Putamen (tissue), 1 donor: Measurements from ENCODE around the gene ZBTB1.
A peak's percentile ranks its signal among the peaks of the same experiment; 100 is the strongest.
"Not testable (repeated sequence)": the region's sequence is repeated elsewhere in the genome, so short reads cannot be mapped to it uniquely, and the experiment has no call there.

Experiments used
- DNase-seq: peaks from one replicate; pipeline ENCODE4 v3.0.0-alpha.2; 2016; ENCODE audit warnings: low spot score

ZBTB1 gene

DNA sequence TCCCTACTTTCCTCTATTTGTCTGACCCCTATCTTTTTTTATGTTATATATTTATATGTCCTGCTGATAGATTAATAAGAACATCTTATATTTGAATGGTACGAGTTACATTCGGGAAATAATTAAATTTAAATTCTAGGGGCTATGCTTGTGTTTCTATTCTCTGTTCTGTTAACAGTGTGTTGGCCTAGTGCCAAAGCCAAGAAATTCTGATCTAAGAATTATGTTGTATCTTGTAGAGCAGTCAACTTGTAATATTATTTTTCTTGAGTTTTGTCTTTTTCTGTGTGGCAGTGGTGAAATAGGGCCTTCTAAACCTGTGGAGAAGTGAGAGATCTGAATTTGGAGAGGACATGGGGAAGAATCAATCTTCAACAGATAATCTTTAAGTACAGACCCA lies 27.0 kb downstream of the ZBTB1 start:
- DNase-seq = no peak

DNA sequence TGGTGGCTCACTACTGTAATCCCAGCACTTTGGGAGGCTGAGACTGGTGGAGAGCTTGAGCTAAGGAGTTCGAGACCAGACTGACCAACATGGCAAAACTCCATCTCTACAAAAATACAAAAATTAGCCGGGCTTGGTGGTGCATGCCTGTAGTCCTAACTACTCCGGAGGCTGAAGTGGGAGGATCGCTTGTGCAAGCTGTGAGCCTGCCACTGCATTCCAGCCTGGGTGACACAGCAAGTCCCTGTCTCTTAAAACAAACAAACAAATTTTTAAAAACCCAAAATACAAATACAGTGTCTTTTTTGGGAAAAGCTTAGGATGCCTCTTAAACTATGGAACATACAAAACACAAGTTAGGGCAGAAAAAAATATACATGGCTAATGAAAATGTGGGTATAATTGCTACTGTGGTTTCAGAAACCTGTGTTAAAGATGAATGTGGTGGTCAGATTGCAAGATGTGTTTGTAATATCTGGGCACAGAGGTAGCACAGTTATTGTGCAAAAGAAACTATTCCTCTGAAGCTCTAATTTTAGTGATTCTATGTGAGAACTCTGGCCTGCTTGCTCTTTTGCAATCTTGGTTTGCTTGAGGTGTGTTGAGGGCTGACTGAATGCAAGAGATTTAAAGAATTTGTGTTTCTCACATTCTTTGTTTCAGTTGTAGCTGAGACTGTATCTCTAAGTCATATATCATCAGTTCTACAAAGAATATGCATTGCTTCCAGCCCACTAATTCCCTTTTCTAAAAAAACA lies 32.1 kb downstream of the ZBTB1 start:
- no peak for DNase-seq

DNA sequence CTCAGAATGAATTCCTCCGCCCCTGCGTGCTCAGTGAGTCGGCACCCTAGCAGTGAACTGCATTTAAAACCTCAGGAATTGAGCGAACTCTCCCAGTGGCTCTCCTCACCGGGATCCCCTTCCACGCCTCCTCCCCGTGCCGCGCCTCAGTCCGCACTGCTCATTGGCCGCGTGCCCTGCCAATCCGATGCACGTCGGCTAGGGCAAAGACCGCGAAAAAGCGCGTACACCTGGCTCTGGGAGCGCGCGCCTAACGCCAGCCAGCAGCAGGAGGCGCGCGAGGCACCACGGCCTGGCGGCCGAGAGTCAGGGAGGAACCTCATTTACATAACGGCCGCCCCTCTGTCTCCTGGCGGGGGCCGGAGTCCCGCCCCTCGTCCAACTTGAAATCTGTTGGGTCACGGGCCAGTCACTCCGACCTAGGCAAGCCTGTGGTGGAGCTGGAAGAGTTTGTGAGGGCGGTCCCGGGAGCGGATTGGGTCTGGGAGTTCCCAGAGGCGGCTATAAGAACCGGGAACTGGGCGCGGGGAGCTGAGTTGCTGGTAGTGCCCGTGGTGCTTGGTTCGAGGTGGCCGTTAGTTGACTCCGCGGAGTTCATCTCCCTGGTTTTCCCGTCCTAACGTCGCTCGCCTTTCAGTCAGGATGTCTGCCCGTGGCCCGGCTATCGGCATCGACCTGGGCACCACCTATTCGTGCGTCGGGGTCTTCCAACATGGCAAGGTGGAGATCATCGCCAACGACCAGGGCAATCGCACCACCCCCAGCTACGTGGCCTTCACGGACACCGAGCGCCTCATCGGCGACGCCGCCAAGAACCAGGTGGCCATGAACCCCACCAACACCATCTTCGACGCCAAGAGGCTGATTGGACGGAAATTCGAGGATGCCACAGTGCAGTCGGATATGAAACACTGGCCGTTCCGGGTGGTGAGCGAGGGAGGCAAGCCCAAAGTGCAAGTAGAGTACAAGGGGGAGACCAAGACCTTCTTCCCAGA lies 35.9 kb downstream of the ZBTB1 start, which contains the start of gene HSPA2:
TSS of gene HSPA2 (plus strand) at position 534 of the 995 bp plus-strand sequence. CDS start at position 643, 109 bp downstream.
- DNase-seq = peak; percentile 99

DNA sequence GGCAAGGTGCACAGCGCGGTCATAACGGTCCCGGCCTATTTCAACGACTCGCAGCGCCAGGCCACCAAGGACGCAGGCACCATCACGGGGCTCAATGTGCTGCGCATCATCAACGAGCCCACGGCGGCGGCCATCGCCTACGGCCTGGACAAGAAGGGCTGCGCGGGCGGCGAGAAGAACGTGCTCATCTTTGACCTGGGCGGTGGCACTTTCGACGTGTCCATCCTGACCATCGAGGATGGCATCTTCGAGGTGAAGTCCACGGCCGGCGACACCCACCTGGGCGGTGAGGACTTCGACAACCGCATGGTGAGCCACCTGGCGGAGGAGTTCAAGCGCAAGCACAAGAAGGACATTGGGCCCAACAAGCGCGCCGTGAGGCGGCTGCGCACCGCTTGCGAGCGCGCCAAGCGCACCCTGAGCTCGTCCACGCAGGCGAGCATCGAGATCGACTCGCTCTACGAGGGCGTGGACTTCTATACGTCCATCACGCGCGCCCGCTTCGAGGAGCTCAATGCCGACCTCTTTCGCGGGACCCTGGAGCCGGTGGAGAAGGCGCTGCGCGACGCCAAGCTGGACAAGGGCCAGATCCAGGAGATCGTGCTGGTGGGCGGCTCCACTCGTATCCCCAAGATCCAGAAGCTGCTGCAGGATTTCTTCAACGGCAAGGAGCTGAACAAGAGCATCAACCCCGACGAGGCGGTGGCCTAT lies 36.8 kb downstream of the ZBTB1 start:
- DNase-seq = no peak

DNA sequence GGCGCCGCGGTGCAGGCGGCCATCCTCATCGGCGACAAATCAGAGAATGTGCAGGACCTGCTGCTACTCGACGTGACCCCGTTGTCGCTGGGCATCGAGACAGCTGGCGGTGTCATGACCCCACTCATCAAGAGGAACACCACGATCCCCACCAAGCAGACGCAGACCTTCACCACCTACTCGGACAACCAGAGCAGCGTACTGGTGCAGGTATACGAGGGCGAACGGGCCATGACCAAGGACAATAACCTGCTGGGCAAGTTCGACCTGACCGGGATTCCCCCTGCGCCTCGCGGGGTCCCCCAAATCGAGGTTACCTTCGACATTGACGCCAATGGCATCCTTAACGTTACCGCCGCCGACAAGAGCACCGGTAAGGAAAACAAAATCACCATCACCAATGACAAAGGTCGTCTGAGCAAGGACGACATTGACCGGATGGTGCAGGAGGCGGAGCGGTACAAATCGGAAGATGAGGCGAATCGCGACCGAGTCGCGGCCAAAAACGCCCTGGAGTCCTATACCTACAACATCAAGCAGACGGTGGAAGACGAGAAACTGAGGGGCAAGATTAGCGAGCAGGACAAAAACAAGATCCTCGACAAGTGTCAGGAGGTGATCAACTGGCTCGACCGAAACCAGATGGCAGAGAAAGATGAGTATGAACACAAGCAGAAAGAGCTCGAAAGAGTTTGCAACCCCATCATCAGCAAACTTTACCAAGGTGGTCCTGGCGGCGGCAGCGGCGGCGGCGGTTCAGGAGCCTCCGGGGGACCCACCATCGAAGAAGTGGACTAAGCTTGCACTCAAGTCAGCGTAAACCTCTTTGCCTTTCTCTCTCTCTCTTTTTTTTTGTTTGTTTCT lies 37.6 kb downstream of the ZBTB1 start:
- DNase-seq = no peak

DNA sequence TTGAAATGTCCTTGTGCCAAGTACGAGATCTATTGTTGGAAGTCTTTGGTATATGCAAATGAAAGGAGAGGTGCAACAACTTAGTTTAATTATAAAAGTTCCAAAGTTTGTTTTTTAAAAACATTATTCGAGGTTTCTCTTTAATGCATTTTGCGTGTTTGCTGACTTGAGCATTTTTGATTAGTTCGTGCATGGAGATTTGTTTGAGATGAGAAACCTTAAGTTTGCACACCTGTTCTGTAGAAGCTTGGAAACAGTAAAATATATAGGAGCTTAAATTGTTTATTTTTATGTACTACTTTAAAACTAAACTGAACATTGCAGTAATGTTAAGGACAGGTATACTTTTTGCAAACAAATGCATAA lies 38.2 kb downstream of the ZBTB1 start:
- DNase-seq = no peak

DNA sequence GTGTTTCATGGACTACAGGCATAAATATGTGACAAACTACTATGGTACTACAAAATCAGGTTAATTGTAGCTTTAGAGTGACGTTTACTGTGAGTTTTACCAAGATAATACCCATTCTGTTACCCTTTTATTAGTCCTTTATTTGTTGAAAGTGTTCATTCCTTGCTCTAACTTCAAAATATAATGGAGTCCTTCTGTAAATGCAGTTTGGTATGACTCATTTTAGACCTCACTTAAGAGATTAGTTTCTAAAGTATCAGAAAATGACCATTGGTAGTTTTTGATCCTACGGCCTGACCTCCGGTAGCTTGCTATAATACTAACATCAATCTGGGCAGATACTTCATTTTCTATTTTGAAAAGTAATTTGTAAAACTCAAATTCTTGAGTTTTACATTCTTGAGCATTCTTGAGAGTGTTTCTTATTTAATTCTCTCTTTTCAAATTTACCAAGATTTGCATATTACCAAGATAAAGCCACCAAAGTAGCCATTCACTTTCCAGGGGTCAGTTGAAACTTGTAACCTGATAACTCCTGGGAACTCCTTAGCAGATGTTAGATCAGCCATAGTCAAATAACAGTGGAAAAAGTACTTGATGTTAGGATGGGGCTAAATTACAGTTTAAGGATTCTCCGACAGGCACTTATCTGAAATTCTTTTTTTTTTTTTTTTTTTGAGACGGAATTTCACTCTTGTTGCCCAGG lies 40.2 kb downstream of the ZBTB1 start:
- DNase-seq = no peak

DNA sequence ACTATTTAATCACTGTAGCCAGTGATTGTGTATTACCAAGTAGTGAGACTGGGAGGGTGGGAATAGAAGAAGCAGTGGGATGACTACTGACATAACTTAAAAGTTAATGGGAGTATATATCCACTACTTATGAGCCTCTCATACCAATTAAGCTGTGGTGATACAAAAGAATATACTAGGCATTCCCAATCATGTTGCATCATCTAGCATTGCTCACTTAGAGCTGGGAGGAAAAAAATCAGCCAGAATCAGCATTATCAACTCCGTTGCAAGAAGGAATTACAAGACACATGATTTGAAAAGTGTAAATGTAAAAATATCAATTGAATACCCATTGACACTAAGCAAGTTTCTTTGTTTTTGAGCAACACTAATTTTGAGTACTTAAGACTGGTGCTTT lies 44.4 kb downstream of the ZBTB1 start:
- no peak for DNase-seq

DNA sequence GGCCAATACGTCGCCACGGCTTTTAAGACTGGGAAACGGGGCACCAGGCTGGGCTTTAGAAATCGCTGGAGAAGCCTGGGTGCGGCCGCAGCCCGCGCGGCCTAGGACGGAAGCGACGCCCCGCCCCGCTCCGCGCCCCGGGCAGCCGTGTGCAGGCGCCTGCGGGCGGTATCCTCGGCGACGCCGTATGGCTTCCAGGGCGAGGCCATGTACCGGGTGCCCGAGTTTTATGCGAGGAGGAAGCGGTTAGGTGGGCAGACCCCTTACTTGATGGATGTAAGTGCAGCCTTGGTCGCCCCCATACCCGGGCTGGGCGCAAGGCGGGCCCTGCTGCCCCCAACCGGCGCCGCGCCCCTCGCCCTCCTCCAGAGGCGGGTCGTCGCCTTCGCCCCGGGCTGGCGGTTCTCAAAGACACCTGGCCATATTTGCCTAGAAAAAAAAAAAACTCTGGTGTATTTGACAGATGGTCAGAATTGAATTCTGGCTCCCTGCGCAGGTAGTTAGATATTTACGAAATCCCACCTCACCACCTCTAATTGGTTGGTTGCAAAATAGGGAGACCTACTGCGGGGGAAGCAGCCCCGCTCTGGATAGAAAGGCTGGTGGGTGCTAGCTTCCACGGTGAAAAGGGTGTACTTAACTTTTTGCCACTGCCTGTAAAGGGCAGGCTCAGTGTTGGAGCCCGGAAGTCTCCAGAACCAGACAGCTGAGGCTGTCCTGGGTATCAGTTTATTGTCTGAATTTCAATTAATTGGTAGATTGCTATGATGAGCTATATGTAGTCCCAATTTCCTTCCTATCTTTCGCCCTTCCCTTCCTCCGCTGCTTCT lies 45.4 kb downstream of the ZBTB1 start, which contains the start of gene PPP1R36:
TSS of gene PPP1R36 (plus strand) at position 171 of the 830 bp plus-strand sequence. CDS start at position 208, 37 bp downstream.
- DNase-seq = no peak

DNA sequence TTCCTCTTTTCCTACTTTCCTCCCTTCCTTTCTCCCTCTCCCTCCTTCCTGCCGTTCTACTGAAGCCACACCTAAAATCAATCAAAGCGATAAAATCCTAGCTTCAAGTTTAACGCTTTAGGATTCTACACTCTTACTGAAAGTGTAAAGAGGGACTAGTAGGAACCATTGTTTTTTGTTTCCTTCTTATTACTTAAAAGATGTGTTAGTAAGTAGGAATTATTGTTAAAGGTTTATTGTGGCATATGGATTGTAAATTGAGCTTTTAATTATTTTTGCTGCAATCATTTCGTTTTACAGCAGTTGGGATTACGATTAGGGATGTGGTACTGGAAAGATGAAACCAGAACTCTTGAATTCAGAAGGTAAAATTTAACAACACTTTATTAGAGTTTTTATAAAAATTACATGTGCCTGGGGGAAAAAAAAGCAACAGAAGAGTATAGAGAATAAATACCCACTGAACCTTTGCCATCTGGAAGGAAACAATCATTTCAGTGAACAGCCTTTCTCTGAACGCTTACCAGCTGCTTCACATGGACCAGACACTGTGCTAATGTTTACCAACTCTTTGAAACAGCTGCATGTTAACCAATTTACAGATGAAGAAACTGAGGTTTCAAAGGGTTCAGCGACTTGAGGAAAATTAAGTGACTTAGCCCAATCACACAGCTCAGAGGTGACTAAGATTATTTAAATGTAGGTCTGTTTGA lies 46.2 kb downstream of the ZBTB1 start:
- no peak for DNase-seq

DNA sequence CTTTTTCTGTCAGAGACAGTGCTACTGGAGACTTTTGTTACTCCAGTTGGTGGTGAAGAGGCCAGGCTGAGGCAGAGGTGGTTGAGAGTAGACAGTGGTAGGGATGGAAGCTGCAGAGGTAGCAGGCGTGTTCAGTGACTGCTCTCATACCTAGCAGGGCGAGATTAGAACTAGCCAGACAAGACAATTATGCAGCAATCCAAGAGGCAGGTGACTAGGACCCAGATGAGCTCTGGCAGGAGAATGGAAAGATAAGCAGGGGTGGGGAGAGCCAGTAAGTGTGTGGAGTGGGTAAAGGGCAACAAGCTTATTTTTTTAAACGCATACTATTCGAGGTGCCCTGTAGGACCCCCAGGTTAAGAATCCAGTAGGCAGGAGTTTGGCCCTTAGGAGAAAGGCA lies 50.0 kb downstream of the ZBTB1 start:
- DNase-seq = no peak

DNA sequence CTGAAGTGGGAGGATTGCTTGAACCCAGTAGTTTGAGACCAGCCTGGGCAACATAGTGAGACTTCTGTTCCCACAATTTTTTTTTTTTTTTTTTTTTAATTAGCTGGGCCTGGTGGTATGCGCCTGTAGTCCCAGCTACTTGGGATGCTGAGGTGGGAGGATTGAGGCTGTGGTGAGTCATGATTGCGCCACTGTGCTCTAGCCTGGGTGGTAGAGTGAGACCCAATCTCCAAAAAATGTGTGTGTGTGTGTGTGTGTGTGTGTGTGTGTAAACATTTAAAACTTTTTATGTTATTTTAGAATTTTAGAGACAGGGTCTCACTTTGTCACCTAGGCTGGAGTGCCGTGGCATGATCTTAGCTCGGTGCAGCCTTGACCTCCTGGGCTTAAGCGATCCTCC lies 52.0 kb downstream of the ZBTB1 start:
- DNase-seq = no peak

DNA sequence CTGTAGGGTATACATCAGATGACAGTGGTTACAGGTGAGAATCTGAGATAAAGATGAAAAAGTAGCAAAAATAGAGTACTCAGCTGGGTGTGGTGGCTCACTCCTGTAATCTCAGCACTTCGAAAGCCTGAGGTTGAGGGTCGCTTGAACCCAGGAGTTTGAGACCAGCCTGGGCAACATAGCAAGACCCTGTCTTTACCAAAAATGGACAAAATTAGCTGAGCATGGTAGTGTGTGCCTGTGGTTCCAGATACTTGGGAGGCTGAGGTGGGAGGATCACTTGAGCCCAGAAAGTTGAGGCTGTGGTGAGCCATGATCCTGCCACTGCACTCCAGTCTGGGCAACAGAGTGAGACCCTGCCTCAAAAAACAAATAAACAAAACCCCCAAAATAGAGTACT lies 53.6 kb downstream of the ZBTB1 start:
- not testable (repeated sequence) for DNase-seq

DNA sequence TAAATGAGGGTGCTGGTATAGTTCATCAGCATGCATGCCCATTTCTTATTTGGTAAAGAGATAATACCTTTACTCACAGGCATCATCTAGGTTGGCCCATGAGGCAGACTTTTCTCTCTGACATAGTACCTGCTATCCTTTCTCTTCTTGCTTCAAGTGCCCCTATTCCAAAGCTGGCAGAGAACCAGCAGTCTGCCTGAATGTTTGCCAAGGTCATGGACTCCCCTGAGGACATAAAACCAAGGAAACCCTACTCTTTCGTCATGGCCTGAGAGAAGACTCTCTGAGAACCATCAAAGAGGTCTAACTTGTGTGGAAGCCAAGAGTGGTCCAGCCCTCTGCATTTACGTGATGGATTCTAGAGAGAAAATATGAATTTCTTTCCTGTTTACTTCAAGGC lies 57.1 kb downstream of the ZBTB1 start:
- DNase-seq = no peak

DNA sequence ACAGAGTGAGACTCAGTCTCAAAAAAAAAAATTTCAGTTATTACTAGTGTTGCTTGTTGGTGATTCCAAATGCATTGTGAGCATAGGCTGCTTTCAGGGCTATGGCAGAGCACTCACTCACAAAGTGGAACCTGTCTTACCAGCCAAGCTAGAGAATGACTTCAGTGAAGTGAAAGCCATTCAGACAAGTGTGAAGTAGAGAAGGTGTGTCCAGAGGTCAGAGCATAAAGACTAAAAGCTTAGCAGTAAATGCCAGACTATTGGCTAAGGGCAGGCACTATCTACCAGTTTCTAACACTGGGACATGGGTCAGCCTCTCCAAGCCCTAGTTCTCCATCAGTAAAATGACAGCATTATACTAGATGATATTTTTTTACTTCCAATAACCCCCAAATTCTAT lies 57.9 kb downstream of the ZBTB1 start:
- no peak for DNase-seq

DNA sequence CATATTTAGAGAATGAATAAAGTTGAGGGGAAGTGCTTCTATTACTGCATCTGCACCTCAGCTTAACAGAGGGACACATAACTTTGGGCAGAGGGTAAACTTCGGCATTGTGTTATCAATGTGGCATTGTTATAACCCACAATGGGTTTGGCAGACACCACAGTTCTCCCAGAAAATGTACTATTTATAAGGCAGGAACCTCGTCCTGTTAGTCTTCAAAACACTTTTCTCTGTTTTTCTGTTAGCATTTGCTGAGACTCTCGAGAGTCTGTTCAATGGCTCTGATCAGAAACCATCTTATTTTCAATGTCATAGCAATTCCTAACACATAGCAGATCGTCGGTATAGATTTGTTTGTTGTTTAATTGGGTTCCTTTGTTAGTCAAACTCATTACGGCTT lies 59.1 kb downstream of the ZBTB1 start:
- peak; percentile 62 for DNase-seq

DNA sequence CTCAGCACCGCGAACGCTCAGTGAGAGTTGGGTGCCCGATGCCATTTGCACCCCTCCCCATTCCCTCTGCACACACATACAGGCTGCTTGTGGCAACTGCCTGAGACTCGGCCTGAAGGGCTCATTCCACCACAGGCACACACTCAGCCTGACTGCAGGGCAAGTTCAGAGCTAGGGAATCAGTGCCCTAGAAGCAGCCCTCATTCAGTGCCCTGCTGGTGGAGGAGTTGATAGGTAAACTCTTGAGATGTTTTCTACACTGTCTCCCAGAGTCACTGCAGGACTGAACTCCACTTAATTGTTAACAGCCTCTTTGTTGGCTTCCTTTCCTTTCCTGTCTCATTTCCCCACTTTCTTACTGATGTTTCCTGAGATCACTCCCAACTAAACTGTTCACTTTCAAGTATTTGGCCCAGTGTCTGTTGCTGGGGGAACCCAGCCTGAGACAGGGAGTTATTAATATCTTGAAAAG lies 62.1 kb downstream of the ZBTB1 start:
- DNase-seq = no peak

DNA sequence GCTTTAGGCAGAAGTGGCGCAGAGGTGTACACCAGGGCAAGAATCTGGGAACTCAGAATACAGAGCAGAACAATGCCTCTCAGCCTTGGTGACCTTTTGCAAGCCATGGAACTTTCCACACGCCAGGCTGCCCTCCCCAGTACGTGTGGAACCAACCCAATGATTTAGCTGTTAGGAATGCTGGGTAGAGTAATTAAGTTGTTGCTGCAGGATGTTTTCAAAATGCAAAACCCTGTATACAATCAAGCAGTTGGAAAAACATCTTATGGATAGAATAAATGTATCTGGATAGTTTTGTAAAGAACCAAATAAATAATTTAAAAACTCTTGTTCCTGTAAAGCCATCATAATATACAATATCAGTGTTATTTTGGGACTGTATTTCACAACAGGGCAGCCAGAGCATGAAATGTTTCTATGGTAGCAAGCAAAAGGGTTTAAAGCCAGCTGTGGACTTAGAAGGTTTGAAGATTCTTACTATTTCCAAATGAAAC lies 64.6 kb downstream of the ZBTB1 start:
- DNase-seq = peak; percentile 74

DNA sequence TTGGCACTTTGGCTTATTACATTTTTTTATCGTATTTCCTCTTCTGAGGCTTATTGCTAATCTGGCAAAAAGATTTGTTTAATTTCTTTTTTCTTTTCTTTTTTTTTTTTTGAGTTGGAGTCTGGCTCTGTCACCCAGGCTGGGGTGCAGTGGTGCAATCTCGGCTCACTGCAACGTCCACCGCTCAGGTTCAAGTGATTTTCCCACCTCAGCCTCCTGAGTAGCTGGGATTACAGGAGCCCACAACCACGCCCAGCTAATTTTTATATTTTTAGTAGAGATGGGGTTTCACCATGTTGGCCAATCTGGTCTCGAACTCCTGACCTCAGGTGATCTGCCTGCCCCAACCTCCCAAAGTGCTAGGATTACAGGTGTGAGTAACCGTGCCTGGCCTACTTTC lies 65.1 kb downstream of the ZBTB1 start:
- DNase-seq = not testable (repeated sequence)
